GM12878 (cell line): ENCODE results near the gene SCYGR1. TPM values are rescaled to one million over a fixed set of nuclear protein-coding genes. Genes with fewer than 3 reads are reported as not detected.

ENCODE experiments used
- ATAC-seq: fragments of 200-7000 bp; cut with Tn5 transposase; 3 replicates; pipeline ENCODE4 v1.9.1; 2020; ENCODE audit warnings: mild to moderate bottlenecking, moderate library complexity
- BruUV-seq: library from RNA; stranded (reverse); fragments of 400-500 nt; replicated peaks from 2 replicates; lab custom pipeline; 2021; lab: Mats Ljungman, UMichigan
- CTCF ChIA-PET: fragments of 300-600 bp; sonication (Branson Sonifier 250); formaldehyde crosslinking; extraction: SDS; loops from one replicate; lab custom pipeline; 2021; ENCODE audit warnings: inconsistent platforms; lab: Yijun Ruan, JAX
- POLR2A ChIA-PET: fragments of 350-600 bp; formaldehyde crosslinking; extraction: SDS; loops from one replicate; lab custom pipeline; 2021; ENCODE audit warnings: inconsistent platforms; lab: Charles Lee
- RAD21 ChIA-PET: fragments of 300-600 bp; sonication (Branson Sonifier 250); formaldehyde crosslinking; loops from one replicate; lab custom pipeline; 2023; ENCODE audit warnings: antibody characterized with exemption; ENCODE audit not compliant: unreplicated experiment; lab: Charles Lee
- SMC1A ChIA-PET: fragments of 300-600 bp; sonication (Branson Sonifier 250); formaldehyde crosslinking; loops from one replicate; lab custom pipeline; 2023; ENCODE audit not compliant: unreplicated experiment, uncharacterized antibody; lab: Charles Lee
- DNase-seq: peaks from one replicate; pipeline ENCODE4 v3.0.0-alpha.2; 2011; ENCODE audit warnings: low read depth, low spot score
- FAIRE-seq: peaks from 3 replicates; lab custom pipeline; 2011; peaks lifted over from hg19 to GRCh38; lab: Jason Lieb, UNC
- H2AFZ ChIP-seq: 2 replicates; pipeline ENCODE4 v1.6.0; 2011; ENCODE audit warnings: low read depth, low read length, control low read depth; ENCODE audit not compliant: control insufficient read depth
- H3K27ac ChIP-seq: 2 replicates; pipeline ENCODE4 v1.5.1; 2011; ENCODE audit warnings: control low read depth; ENCODE audit not compliant: control insufficient read depth, insufficient read depth
- H3K27me3 ChIP-seq, 2 experiments: replicated peaks in 1 of 2; 2 replicates each; pipeline versions ENCODE4 v1.6.0 to v1.6.1; 2011; ENCODE audit warnings: low read length in 1 of 2; ENCODE audit not compliant: control insufficient read depth in 2 of 2, insufficient read depth in 2 of 2
- H3K36me3 ChIP-seq, 2 experiments: 2 replicates each; pipeline ENCODE4 v1.5.1; 2011; ENCODE audit warnings: low read length in 1 of 2; ENCODE audit not compliant: control insufficient read depth in 2 of 2, insufficient read depth in 2 of 2
- H3K4me1 ChIP-seq: 2 replicates; pipeline ENCODE4 v1.6.1; 2011; ENCODE audit warnings: mild to moderate bottlenecking, low read length, moderate library complexity, mixed read lengths; ENCODE audit not compliant: control insufficient read depth, insufficient read depth
- H3K4me2 ChIP-seq: 2 replicates; pipeline ENCODE4 v1.6.0; 2011; ENCODE audit warnings: control low read depth; ENCODE audit not compliant: control insufficient read depth, insufficient read depth
- H3K4me3 ChIP-seq: fragments of 200-600 bp; sonication (generic); 2 replicates; pipeline ENCODE4 v1.5.1; 2016
- H3K79me2 ChIP-seq: 2 replicates; pipeline ENCODE4 v1.6.0; 2011; ENCODE audit warnings: low read length; ENCODE audit not compliant: control insufficient read depth, insufficient read depth
- H3K9ac ChIP-seq: 2 replicates; pipeline ENCODE4 v1.8.0; 2011; ENCODE audit warnings: low read length, control low read depth, mixed read lengths; ENCODE audit not compliant: control insufficient read depth, insufficient read depth
- H3K9me3 ChIP-seq: replicated peaks from 3 replicates; pipeline ENCODE4 v1.5.1; 2011; ENCODE audit warnings: mild to moderate bottlenecking, low read length; ENCODE audit not compliant: control insufficient read depth, insufficient read depth
- H4K20me1 ChIP-seq: 2 replicates; pipeline ENCODE4 v1.6.0; 2011; ENCODE audit not compliant: control insufficient read depth, insufficient read depth
- BACH1 ChIP-seq: fragments of 450-650 bp; IDR thresholded peaks from 2 replicates; pipeline ENCODE4 v1.6.1; 2017; ENCODE audit warnings: mild to moderate bottlenecking, borderline replicate concordance
- MYC ChIP-seq: IDR thresholded peaks from 2 replicates; pipeline ENCODE4 v1.6.1; 2011; ENCODE audit warnings: mild to moderate bottlenecking, low read length, moderate library complexity, inconsistent platforms; ENCODE audit not compliant: insufficient read depth, insufficient replicate concordance, insufficient read length, severe bottlenecking
- RUNX3 ChIP-seq: IDR thresholded peaks from 2 replicates; pipeline ENCODE4 v1.6.1; 2012; ENCODE audit warnings: low read length, inconsistent platforms
- WGBS: methylation state at CpG from one replicate; pipeline ENCODE4 v1.1.6; 2016; ENCODE audit warnings: low lambda C conversion rate; ENCODE audit not compliant: insufficient replicate concordance, insufficient coverage; ENCODE audit errors: missing lambda C conversion rate; 5-methylcytosine and 5-hydroxymethylcytosine counted together
- in situ Hi-C: fragments of 300-500 bp; cut with MboI; formaldehyde crosslinking; loops from 9 replicates; pipeline ENCODE4 v1.14.3; 2018; ENCODE audit warnings: mixed read lengths
- intact Hi-C: fragments of 100-400 bp; cut with micrococcal nuclease; formaldehyde crosslinking; loops from one replicate; pipeline ENCODE4 v1.14.2; 2022; ENCODE audit not compliant: unreplicated experiment
- polyA plus RNA-seq, 11 experiments: library from polyadenylated mRNA; depleted of rRNA in 4 of 11; unstranded in 6 of 11; stranded (reverse) in 5 of 11; fragments of >200 nt; fragmentation: Nextera tagmentation in 4 of 11; fragmentation: Illumina TruSeq in 1 of 11; extraction: Ambion mirVana in 4 of 11; extraction: Trizol in 1 of 11; gene quantifications; 1 replicate in 1 of 11; 2 replicates in 10 of 11; pipeline versions ENCODE4 v1.2.1 to v1.2.3, GENCODE V29; 2011 to 2016; ENCODE audit warnings: inconsistent platforms in 2 of 11, missing spikeins in 2 of 11, low read depth in 1 of 11
- total RNA-seq, 4 experiments: library from RNA; depleted of rRNA in 3 of 4; stranded (reverse); fragments of >200 nt in 3 of 4; fragmentation: Illumina TruSeq in 1 of 4; extraction: Trizol in 1 of 4; gene quantifications; 2 replicates each; pipeline versions ENCODE4 v1.2.1 to v1.2.3, GENCODE V29; 2013 to 2021
- TF ChIP-seq, protein P1 (sequence below): fragments of 450-650 bp; formaldehyde crosslinking; IDR thresholded peaks from 2 replicates; pipeline ENCODE4 v1.5.0; 2022; ENCODE audit warnings: mild to moderate bottlenecking, missing genetic modification characterization
- TF ChIP-seq, protein P2 (sequence below): fragments of 450-650 bp; IDR thresholded peaks from 2 replicates; pipeline ENCODE4 v1.6.1; 2016; ENCODE audit warnings: mild to moderate bottlenecking
- TF ChIP-seq, protein P3 (sequence below): fragments of 450-650 bp; IDR thresholded peaks from 2 replicates; pipeline ENCODE4 v1.6.1; 2016; ENCODE audit warnings: mild to moderate bottlenecking, moderate library complexity, borderline replicate concordance

SCYGR1 gene
- total and polyA plus RNA-seq, 10 of the 15 experiments (the other 5 are each of a cell fraction or from before 2014, with no cell fraction given), result not detected

DNA sequence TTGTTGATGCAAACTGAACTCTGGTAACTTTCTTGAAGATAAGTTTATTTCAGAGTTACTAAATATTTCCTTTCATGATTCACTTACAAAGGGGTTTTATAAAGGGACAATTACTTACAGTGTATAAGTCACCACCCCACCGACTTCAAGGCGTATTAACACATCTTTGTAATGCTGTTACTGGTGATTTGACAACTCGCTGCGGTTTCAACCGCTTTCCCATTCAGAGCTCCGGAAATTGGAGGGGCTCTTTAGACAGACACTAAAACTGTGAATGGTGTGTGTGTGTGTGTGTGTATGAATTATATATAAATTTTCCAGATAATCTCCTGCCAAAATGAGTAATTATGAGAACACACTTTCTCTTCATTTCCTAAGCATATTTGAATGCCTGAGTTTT is 13.6 kb downstream of the SCYGR1 start (continued):
- TF ChIP-seq RUNX3 (peak; percentile 78), MYC (no peak)
- TF ChIP-seq, protein P1, sequence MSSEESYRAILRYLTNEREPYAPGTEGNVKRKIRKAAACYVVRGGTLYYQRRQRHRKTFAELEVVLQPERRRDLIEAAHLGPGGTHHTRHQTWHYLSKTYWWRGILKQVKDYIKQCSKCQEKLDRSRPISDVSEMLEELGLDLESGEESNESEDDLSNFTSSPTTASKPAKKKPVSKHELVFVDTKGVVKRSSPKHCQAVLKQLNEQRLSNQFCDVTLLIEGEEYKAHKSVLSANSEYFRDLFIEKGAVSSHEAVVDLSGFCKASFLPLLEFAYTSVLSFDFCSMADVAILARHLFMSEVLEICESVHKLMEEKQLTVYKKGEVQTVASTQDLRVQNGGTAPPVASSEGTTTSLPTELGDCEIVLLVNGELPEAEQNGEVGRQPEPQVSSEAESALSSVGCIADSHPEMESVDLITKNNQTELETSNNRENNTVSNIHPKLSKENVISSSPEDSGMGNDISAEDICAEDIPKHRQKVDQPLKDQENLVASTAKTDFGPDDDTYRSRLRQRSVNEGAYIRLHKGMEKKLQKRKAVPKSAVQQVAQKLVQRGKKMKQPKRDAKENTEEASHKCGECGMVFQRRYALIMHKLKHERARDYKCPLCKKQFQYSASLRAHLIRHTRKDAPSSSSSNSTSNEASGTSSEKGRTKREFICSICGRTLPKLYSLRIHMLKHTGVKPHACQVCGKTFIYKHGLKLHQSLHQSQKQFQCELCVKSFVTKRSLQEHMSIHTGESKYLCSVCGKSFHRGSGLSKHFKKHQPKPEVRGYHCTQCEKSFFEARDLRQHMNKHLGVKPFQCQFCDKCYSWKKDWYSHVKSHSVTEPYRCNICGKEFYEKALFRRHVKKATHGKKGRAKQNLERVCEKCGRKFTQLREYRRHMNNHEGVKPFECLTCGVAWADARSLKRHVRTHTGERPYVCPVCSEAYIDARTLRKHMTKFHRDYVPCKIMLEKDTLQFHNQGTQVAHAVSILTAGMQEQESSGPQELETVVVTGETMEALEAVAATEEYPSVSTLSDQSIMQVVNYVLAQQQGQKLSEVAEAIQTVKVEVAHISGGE (CRISPR knock-in tag), result no peak
- TF ChIP-seq, protein P2, sequence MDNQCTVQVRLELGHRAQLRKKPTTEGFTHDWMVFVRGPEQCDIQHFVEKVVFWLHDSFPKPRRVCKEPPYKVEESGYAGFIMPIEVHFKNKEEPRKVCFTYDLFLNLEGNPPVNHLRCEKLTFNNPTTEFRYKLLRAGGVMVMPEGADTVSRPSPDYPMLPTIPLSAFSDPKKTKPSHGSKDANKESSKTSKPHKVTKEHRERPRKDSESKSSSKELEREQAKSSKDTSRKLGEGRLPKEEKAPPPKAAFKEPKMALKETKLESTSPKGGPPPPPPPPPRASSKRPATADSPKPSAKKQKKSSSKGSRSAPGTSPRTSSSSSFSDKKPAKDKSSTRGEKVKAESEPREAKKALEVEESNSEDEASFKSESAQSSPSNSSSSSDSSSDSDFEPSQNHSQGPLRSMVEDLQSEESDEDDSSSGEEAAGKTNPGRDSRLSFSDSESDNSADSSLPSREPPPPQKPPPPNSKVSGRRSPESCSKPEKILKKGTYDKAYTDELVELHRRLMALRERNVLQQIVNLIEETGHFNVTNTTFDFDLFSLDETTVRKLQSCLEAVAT, result peak; percentile 54; the same call in 1 of the 2 replicates

DNA sequence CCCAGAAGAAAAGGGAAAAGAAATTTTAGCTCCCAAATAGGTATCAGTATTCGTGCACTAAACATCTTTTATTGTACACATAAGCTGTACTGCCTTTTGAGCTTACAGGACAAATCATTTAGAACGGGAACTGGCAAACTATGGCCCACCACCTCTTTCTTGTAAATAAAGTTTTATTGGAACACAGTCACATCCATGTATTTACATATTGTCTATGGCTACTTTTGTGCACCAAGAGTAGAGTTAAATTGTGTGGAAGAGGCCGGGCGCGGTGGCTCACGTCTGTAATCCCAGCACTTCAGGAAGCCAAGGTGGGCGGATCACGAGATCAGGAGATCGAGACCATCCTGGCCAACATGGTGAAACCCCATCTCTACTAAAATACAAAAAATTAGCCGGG is 14.4 kb downstream of the SCYGR1 start:
- intact Hi-C loops, result no loop called here
- Histone ChIP-seq H3K27ac (no peak overlapping the region), H3K9ac (no peak overlapping the region), H3K4me3 (no peak overlapping the region), H3K4me1 (no peaks in the 10 kb centered on the region), H3K36me3 (no peaks in the 10 kb centered on the region), H2AFZ (no peak overlapping the region), H3K9me3 (no peaks in the 10 kb centered on the region), H4K20me1 (no peaks in the 10 kb centered on the region), H3K27me3 (no peaks in the 10 kb centered on the region)
- SMC1A ChIA-PET, result interaction anchor here (0.6 to 4.0 kb wide), 10 partner anchors 10 to 330 kb away, joined by 3 to 13 read pairs (median 10); no protein-coding TSS in a partner anchor
- 81% methylated on average over 10 of the region's 10 CpGs for WGBS
- BruUV-seq, result no TSS peak
- ATAC-seq, result no peak
- CTCF ChIA-PET, result interaction anchor here (0.7 to 1.8 kb wide), 5 partner anchors 22 to 135 kb away, joined by 3 to 5 read pairs (median 3); no protein-coding TSS in a partner anchor
- FAIRE-seq, result no peak
- POLR2A ChIA-PET, result interaction anchor here (0.6 to 1.2 kb wide), 2 partner anchors 21 to 37 kb away, joined by 3 to 5 read pairs; no protein-coding TSS in a partner anchor
- TF ChIP-seq, protein P3, sequence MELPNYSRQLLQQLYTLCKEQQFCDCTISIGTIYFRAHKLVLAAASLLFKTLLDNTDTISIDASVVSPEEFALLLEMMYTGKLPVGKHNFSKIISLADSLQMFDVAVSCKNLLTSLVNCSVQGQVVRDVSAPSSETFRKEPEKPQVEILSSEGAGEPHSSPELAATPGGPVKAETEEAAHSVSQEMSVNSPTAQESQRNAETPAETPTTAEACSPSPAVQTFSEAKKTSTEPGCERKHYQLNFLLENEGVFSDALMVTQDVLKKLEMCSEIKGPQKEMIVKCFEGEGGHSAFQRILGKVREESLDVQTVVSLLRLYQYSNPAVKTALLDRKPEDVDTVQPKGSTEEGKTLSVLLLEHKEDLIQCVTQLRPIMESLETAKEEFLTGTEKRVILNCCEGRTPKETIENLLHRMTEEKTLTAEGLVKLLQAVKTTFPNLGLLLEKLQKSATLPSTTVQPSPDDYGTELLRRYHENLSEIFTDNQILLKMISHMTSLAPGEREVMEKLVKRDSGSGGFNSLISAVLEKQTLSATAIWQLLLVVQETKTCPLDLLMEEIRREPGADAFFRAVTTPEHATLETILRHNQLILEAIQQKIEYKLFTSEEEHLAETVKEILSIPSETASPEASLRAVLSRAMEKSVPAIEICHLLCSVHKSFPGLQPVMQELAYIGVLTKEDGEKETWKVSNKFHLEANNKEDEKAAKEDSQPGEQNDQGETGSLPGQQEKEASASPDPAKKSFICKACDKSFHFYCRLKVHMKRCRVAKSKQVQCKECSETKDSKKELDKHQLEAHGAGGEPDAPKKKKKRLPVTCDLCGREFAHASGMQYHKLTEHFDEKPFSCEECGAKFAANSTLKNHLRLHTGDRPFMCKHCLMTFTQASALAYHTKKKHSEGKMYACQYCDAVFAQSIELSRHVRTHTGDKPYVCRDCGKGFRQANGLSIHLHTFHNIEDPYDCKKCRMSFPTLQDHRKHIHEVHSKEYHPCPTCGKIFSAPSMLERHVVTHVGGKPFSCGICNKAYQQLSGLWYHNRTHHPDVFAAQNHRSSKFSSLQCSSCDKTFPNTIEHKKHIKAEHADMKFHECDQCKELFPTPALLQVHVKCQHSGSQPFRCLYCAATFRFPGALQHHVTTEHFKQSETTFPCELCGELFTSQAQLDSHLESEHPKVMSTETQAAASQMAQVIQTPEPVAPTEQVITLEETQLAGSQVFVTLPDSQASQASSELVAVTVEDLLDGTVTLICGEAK, result peak; percentile 43; the same call in 1 of the 2 replicates
- no peak for TF ChIP-seq BACH1
- TF ChIP-seq, all 136 proteins: peak for 1
- RAD21 ChIA-PET, result interaction anchor here (0.6 to 1.4 kb wide), 7 partner anchors 21 to 393 kb away, joined by 3 to 4 read pairs (median 3); no protein-coding TSS in a partner anchor
- Histone ChIP-seq H3K4me2 (no peak overlapping the region), H3K79me2 (no peaks in the 10 kb centered on the region)
- in situ Hi-C loops, result no loop called here
- no peak for DNase-seq
